NB4 (cell line): ENCODE data around the gene NBR1.
A peak's percentile ranks its signal among the peaks of the same experiment; 100 is the strongest.
"Not testable (repeated sequence)": the region's sequence is repeated elsewhere in the genome, so short reads cannot be mapped to it uniquely, and the experiment has no call there.

Experiments
- DNase-seq: peaks from one replicate; pipeline ENCODE4 v3.0.0; 2010; ENCODE audit warnings: low read depth
- H3K4me3 ChIP-seq: one replicate; pipeline ENCODE4 v1.5.1; 2011; ENCODE audit warnings: mild to moderate bottlenecking, low read depth, low read length, moderate library complexity
- MYC ChIP-seq: IDR thresholded peaks from 2 replicates; pipeline ENCODE4 v1.6.1; 2011; ENCODE audit warnings: low read depth, low read length
- POLR2A ChIP-seq: IDR thresholded peaks from 2 replicates; pipeline ENCODE4 v1.6.1; 2011; ENCODE audit warnings: mild to moderate bottlenecking; ENCODE audit not compliant: insufficient read length; ENCODE audit errors: extremely low read depth
- TF ChIP-seq, protein P1 (sequence below): IDR thresholded peaks from 2 replicates; pipeline ENCODE4 v1.6.1; 2011; ENCODE audit warnings: low read depth, low read length
- TF ChIP-seq, protein P2 (sequence below): IDR thresholded peaks from one replicate; pipeline ENCODE4 v1.5.1; 2012; ENCODE audit warnings: low read depth, low read length

The NBR1 gene

DNA sequence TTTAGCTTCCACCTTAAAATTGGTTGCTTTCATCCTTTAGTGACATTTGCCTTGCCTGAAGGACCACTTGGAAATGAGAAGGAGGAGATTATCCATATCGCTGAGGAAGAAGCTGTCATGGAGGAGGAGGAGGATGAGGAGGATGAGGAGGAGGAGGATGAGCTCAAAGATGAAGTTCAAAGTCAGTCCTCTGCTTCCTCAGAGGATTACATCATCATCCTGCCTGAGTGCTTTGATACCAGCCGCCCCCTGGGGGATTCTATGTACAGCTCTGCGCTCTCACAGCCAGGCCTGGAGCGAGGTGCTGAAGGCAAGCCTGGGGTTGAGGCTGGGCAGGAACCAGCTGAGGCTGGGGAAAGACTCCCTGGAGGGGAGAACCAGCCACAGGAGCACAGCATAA is 29.1 kb downstream of the NBR1 start:
- H3K4me3 ChIP-seq, result no peak overlapping the region
- peak; percentile 82 for DNase-seq
- TF ChIP-seq, protein P1, sequence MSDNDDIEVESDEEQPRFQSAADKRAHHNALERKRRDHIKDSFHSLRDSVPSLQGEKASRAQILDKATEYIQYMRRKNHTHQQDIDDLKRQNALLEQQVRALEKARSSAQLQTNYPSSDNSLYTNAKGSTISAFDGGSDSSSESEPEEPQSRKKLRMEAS, result no peak
- TF ChIP-seq MYC, result no peak
- TF ChIP-seq POLR2A, result no peak
- TF ChIP-seq, protein P2, sequence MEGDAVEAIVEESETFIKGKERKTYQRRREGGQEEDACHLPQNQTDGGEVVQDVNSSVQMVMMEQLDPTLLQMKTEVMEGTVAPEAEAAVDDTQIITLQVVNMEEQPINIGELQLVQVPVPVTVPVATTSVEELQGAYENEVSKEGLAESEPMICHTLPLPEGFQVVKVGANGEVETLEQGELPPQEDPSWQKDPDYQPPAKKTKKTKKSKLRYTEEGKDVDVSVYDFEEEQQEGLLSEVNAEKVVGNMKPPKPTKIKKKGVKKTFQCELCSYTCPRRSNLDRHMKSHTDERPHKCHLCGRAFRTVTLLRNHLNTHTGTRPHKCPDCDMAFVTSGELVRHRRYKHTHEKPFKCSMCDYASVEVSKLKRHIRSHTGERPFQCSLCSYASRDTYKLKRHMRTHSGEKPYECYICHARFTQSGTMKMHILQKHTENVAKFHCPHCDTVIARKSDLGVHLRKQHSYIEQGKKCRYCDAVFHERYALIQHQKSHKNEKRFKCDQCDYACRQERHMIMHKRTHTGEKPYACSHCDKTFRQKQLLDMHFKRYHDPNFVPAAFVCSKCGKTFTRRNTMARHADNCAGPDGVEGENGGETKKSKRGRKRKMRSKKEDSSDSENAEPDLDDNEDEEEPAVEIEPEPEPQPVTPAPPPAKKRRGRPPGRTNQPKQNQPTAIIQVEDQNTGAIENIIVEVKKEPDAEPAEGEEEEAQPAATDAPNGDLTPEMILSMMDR, result no peak

DNA sequence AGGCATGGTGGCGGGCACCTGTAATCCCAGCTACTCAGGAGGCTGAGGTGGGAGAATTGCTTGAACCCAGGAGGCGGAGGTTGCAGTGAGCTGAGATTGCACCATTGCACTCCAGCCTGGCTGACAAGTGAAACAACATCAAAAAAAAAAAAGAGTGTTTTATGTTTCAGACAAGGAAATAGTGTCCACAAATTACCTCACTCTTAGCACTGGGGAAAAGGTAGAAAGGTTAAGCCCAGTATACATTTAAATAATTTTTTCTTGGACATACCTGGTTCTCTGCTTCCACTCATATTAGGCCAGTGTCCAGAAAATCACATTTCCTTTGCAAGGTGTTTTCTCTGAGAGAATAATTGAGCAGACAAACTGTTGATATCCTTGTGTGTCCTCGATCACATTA is 32.0 kb downstream of the NBR1 start:
- DNase-seq, H3K4me3 ChIP-seq: not testable (repeated sequence)

DNA sequence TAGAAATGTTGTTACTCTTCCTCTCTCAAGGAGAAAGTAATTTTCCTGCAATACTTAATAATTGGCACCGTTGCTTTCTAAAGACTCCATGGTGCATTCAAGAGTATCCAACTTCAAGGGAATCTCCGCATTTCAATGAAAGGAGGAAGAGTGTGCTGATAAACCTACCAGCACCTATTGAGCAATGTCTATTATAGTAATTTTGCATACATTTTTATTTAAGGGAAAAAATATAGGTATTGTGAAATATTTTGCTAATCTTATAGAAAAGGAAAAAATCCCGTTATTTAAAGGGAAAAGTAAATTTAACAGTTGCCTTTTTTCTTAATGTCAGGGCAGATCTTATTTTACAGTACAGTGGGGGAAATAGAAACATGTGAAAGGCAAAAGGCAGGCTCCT is 39.6 kb downstream of the NBR1 start:
- TF ChIP-seq POLR2A (no peak), MYC (no peak)
- TF ChIP-seq, protein P2, result no peak
- TF ChIP-seq, protein P1, result no peak
- H3K4me3 ChIP-seq, result peak overlapping the region; percentile 80
- no peak for DNase-seq

DNA sequence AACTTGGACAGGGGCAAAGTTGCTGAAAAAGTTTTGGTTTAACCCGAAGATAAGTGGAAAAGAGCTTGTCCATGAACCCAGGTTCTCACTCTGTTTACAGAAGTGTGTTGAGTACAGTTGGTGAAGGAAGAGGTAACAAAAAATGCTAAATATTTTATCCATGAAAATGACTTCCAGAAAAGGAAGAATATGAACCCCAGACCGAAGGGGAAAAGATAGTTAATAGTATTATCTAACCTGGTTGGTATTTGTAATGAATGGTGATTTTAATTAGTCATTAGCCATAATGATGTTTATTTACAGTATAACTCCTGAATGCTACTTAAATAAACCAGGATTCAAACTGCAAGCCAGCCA is 40.1 kb downstream of the NBR1 start:
- H3K4me3 ChIP-seq, result peak overlapping the region; percentile 80
- TF ChIP-seq, protein P2, result no peak
- TF ChIP-seq MYC, result no peak
- no peak for TF ChIP-seq POLR2A
- DNase-seq, result peak; percentile 19

DNA sequence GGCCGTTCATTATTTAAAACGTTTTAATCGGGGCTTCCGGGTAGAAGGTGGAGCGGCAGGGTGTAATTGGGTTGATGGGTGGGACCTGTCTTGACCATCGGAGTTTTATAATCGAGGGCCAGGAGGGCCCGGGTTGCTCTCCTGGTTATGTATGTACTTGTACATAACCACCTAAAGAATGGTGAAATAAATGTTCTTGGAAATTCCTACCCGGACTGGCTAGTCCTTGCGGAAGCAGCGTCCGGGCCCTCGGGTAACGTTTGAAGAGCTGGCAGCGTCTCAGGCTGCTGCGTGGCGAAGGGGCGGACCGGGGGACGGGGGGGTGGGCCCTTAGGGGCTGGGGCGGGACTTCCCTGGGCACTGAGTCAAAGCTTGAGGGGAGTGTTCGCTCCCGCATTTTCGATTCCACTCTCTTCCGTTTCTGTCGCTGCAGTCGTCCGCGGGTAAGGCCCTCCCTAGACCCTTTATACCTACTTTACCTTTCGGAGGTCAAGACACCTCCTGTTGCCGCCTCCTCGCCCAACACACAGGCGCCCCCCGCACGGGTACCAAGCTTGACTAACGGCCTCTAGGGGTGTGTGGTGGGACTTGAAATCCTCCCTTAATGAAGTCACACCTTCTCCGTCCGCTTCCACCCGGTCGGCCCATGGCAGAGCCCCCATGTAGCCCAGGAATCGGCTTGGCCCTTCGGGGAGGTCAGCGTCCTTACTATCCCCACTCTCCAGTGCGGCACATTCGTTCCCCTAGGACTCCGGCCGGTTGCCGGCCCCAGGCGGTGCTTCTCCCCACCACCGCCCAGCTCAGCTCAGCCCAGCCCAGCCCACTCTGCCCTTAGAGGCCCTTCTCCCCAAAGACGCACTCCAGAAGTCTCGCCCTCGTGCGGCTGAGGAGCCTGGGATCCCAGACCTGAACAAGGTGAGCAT is 40.7 kb downstream of the NBR1 start, which contains the start of gene TMEM106A:
Gene TMEM106A (plus strand): TSS at position 396 of the 923 bp plus-strand sequence. CDS start 1,167 bp downstream, outside the sequence.
- TF ChIP-seq, protein P2, result peak; percentile 9
- TF ChIP-seq, protein P1, result peak; percentile 17; the same call in 1 of the 2 replicates
- TF ChIP-seq POLR2A (peak; percentile 87), MYC (no peak)
- peak; percentile 85 for DNase-seq
- peak within 1 kb of the TSS; percentile 80 for H3K4me3 ChIP-seq

DNA sequence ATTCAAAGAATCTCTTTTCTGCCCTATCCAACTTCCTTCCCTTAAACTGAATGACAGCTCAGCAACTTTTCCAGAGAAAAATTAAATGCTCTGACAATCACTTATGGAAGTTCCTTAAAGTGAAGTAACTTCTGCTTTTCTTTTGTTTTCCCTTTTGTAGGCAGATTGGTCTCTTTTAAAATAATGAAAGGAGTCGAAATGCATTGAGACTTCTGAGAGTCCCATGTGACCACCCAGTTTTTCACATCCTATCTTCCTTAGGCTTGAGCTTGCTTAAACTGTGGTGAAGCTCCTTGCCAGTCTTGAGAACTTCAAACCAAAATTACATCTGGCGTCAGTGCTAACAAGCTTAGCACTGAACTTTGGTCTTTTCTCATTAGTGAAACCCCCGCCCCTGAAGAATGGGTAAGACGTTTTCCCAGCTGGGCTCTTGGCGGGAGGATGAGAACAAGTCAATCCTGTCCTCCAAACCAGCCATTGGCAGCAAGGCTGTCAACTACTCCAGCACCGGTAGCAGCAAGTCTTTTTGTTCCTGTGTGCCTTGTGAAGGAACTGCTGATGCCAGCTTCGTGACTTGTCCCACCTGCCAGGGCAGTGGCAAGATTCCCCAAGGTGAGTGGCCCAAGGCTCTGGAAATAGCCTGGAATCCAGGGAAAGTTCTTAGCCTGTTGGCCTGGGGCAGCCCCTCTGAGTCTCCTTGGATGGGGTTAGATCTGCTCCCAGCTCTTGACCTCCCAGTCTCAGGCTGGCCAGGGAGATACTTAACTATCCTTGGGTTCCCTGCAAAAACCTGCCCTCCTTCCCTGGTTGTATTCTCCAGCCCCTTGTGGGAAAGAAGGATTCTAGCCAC is 41.9 kb downstream of the NBR1 start:
- H3K4me3 ChIP-seq, result peak overlapping the region; percentile 80
- no peak for TF ChIP-seq POLR2A
- DNase-seq, result peak; percentile 57
